Esophagus muscularis mucosa (tissue), 4 donors: ENCODE data around the gene RAD51B. TPM values are rescaled to one million over a fixed set of nuclear protein-coding genes. Genes with fewer than 3 reads are reported as not detected.

Experiments
- DNase-seq: peaks from one replicate; pipeline ENCODE4 v3.0.0-alpha.2; 2017; ENCODE audit errors: extremely low spot score
- H3K27ac ChIP-seq, 4 donors: fragments of 200-600 bp; sonication (generic); replicated peaks in 1 of 4; 1 replicate in 3 of 4; 2 replicates in 1 of 4; pipeline ENCODE4 v1.5.1; 2016 to 2019; ENCODE audit warnings: mild to moderate bottlenecking in 1 of 4
- H3K27me3 ChIP-seq, 4 donors: fragments of 200-600 bp; sonication (generic); one replicate each; pipeline versions ENCODE4 v1.5.1 to v1.6.0; 2016 to 2019
- H3K36me3 ChIP-seq, 4 donors: fragments of 200-600 bp; sonication (generic); one replicate each; pipeline ENCODE4 v1.5.1; 2016 to 2019
- H3K4me1 ChIP-seq, 4 donors: fragments of 200-600 bp; sonication (generic); one replicate each; pipeline ENCODE4 v1.5.1; 2016 to 2019
- H3K4me3 ChIP-seq, 4 donors: fragments of 200-600 bp; sonication (generic); 1 replicate in 2 of 4; 2 replicates in 2 of 4; pipeline ENCODE4 v1.5.1; 2016 to 2019; ENCODE audit warnings: mild to moderate bottlenecking in 4 of 4, moderate library complexity in 1 of 4
- H3K9me3 ChIP-seq, 4 donors: fragments of 200-600 bp; sonication (generic); 1 replicate in 3 of 4; 2 replicates in 1 of 4; pipeline ENCODE4 v1.5.1; 2016 to 2019
- EP300 ChIP-seq: sonication (generic); formaldehyde crosslinking; IDR thresholded peaks from one replicate; pipeline ENCODE4 v1.6.1; 2017; ENCODE audit warnings: antibody characterized with exemption
- POLR2A ChIP-seq: fragments of 450-650 bp; IDR thresholded peaks from one replicate; pipeline ENCODE4 v1.6.1; 2017; ENCODE audit warnings: antibody characterized with exemption, moderate library complexity, mild to moderate bottlenecking, low read depth
- POLR2AphosphoS5 ChIP-seq, 2 donors: sonication (generic); formaldehyde crosslinking; IDR thresholded peaks; one replicate each; pipeline ENCODE4 v1.6.1; 2017; ENCODE audit warnings: antibody characterized with exemption in 2 of 2
- WGBS: methylation state at CpG from one replicate; pipeline ENCODE4 v1.1.5; 2018; 5-methylcytosine and 5-hydroxymethylcytosine counted together
- intact Hi-C: fragments of 100-400 bp; cut with DNase I; formaldehyde crosslinking; loops from one replicate; pipeline ENCODE4 v1.15.1; 2023
- total RNA-seq, 4 donors: library from RNA; depleted of rRNA; stranded (reverse); fragments of >200 nt; gene quantifications; one replicate each; pipeline versions ENCODE4 v1.1.0 to v1.2.1, GENCODE V29; 2016
- TF ChIP-seq, protein P1 (sequence below), 3 experiments: fragments of 200-600 bp in 2 of 3; fragments of 450-650 bp in 1 of 3; sonication (generic) in 2 of 3; IDR thresholded peaks; one replicate each; pipeline ENCODE4 v1.5.1; 2017 to 2019; ENCODE audit warnings: antibody characterized with exemption in 3 of 3, mild to moderate bottlenecking in 2 of 3, moderate library complexity in 1 of 3

RAD51B gene
- total RNA-seq, 4 donors from 2014 or later: 2.8 to 11.1 (median 5.1) TPM

- Histone ChIP-seq H3K9me3 (no peaks in the 10 kb centered on the region), H3K36me3 (no peaks in the 10 kb centered on the region), H3K4me1 (peaks cover 0 to 46% (median 36%) of the 10 kb centered on the region in 4 donors), H3K27me3 (no peaks in the 10 kb centered on the region), H3K4me3 (no peak overlapping the region), H3K27ac (no peak overlapping the region)
- no peak for TF ChIP-seq POLR2AphosphoS5 (IDR thresholded peaks at IDR 0.05)
- no peak for TF ChIP-seq EP300
- TF ChIP-seq, protein P1, sequence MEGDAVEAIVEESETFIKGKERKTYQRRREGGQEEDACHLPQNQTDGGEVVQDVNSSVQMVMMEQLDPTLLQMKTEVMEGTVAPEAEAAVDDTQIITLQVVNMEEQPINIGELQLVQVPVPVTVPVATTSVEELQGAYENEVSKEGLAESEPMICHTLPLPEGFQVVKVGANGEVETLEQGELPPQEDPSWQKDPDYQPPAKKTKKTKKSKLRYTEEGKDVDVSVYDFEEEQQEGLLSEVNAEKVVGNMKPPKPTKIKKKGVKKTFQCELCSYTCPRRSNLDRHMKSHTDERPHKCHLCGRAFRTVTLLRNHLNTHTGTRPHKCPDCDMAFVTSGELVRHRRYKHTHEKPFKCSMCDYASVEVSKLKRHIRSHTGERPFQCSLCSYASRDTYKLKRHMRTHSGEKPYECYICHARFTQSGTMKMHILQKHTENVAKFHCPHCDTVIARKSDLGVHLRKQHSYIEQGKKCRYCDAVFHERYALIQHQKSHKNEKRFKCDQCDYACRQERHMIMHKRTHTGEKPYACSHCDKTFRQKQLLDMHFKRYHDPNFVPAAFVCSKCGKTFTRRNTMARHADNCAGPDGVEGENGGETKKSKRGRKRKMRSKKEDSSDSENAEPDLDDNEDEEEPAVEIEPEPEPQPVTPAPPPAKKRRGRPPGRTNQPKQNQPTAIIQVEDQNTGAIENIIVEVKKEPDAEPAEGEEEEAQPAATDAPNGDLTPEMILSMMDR (IDR thresholded peaks at IDR 0.05): no peak
- no peak for TF ChIP-seq POLR2A
- no peak for DNase-seq
- 4% methylated on average over 2 of the region's 2 CpGs for WGBS
- intact Hi-C loops: no loop called here
Observed at GRCh38 chr14:68444449-68445168, 625.0 kb downstream of the RAD51B start.

GRCh38 chr14:68446243-68447040 lies 626.9 kb downstream of the RAD51B start:
- TF ChIP-seq POLR2A (no peak), POLR2AphosphoS5 (IDR thresholded peaks at IDR 0.05) (no peak), EP300 (no peak)
- TF ChIP-seq, protein P1 (IDR thresholded peaks at IDR 0.05): no peak
- intact Hi-C loops: no loop called here
- no peak for DNase-seq
- Histone ChIP-seq H3K27me3 (no peaks in the 10 kb centered on the region), H3K4me3 (no peak overlapping the region), H3K36me3 (no peaks in the 10 kb centered on the region), H3K27ac (peak overlapping the region in 2 of 4 donors; percentile 67 to 69), H3K4me1 (peaks cover 3 to 59% (median 49%) of the 10 kb centered on the region in 4 donors), H3K9me3 (no peaks in the 10 kb centered on the region)
- WGBS: 81% methylated on average over 7 of the region's 7 CpGs

DNA sequence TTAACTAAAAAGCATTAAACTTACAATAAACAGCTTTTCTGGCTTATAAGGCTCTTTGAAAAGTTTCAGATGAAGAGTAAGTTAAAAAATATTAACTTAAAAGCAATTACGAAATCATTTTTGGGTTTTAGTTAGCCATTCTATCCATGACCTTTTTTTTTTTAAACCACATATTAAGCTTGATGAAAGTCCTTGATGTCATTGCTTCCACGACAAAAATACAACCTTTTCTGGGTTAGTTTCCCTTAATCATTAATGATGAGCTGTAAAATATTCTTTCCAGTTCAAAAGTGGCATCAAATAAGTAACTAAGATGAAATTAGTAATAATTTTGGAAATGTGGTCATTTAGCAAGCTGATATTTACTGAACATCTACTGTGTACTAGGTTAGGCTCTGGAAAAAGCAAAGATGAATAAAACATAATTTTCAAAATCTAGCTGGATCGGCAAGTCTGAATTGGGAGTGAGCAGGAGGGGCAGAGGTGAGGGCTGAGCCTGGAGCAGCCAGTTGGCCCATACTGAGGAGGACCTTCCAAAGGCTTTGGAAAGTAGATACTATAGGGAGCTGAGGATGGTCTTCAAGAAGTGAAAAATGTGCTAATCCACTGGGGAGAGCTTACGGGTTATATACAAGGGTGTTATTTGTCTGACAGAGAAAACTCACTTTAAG lies 628.1 kb downstream of the RAD51B start:
- Histone ChIP-seq H3K36me3 (no peaks in the 10 kb centered on the region), H3K27ac (peak overlapping the region; percentile 64 to 69 (median 67)), H3K4me3 (no peak overlapping the region), H3K27me3 (no peaks in the 10 kb centered on the region), H3K4me1 (peaks cover 3 to 65% (median 51%) of the 10 kb centered on the region in 4 donors), H3K9me3 (no peaks in the 10 kb centered on the region)
- intact Hi-C loops: no loop called here
- no peak for DNase-seq
- TF ChIP-seq, protein P1 (IDR thresholded peaks at IDR 0.05): no peak
- TF ChIP-seq POLR2A (no peak), POLR2AphosphoS5 (IDR thresholded peaks at IDR 0.05) (no peak), EP300 (no peak)
- 72% methylated on average over 4 of the region's 4 CpGs for WGBS

DNA sequence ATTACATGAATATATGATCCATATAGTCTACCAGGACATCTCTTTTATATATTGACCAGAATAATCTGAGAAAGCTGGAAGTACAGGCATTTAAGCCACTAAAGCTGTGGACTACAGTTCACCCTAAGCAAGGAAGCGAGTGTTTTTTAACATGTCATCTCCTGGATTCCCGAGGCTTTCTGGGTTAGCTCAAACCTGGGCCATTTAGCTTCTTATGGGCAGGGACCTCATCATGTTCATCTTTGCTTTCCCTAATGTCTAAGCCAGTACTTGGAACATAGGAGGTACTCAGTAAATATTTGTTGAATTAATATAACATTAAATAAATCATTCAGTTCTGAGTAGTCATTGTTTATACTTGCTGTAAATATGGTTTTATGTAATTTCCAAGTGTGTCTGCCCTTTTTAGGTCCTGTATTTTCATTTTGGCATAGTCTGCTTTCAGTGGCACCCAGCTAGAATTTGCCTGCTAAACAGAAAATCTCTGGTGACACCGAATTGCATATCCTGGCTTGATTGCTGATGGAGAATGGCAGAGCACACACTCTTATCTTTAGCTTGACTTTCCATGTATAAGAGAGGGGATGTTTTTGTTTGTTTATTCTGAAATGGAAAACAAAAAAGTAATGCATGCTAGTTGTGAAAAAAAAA lies 628.8 kb downstream of the RAD51B start:
- H3K36me3 ChIP-seq: no peaks in the 10 kb centered on the region
- H3K9me3 ChIP-seq: no peaks in the 10 kb centered on the region
- intact Hi-C loops: no loop called here
- TF ChIP-seq POLR2AphosphoS5 (IDR thresholded peaks at IDR 0.05) (no peak), EP300 (no peak), POLR2A (no peak)
- TF ChIP-seq, protein P1 (IDR thresholded peaks at IDR 0.05): no peak
- no peaks in the 10 kb centered on the region for H3K27me3 ChIP-seq
- peaks cover 3 to 65% (median 48%) of the 10 kb centered on the region in 4 donors for H3K4me1 ChIP-seq
- 47% methylated on average over 3 of the region's 3 CpGs for WGBS
- DNase-seq: no peak
- H3K27ac ChIP-seq: peak overlapping the region; percentile 64 to 69 (median 67)
- no peak overlapping the region for H3K4me3 ChIP-seq
